Measurements from ENCODE around the gene DACT3. TPM values are rescaled to one million over a fixed set of nuclear protein-coding genes. Genes with fewer than 3 reads are reported as not detected.

The DACT3 gene
- total RNA-seq, 1 experiment from 2014 or later, result 0.55 TPM

Other genes with a start within 250 kb of the DACT3 start
- 39.6 and 44.3 TPM in 2 replicates for gene CCDC8, start 247.6 kb downstream of the DACT3 start, total RNA-seq (2014; rRNA removed; shearing (Covaris generic))
- 0.14 and 0.15 TPM in 2 replicates for gene PNMA8C, start 232.2 kb downstream of the DACT3 start, total RNA-seq (2014; rRNA removed; shearing (Covaris generic))
- gene PNMA8A, start 189.6 kb downstream of the DACT3 start, total RNA-seq (2014; rRNA removed; shearing (Covaris generic)), result 17.4 and 23.9 TPM in 2 replicates
- gene PNMA8B, start 165.3 kb downstream of the DACT3 start, total RNA-seq (2014; rRNA removed; shearing (Covaris generic)), result 2.8 and 3.3 TPM in 2 replicates
- 162 and 202 TPM in 2 replicates for gene CALM3, start 59.9 kb downstream of the DACT3 start, total RNA-seq (2014; rRNA removed; shearing (Covaris generic))
- gene PTGIR, start 36.1 kb downstream of the DACT3 start, total RNA-seq (2014; rRNA removed; shearing (Covaris generic)), result 0.14 and 0.18 TPM in 2 replicates
- not detected in 2 replicates for gene GNG8, start 25.0 kb downstream of the DACT3 start, total RNA-seq (2014; rRNA removed; shearing (Covaris generic))
- 29.4 and 29.5 TPM in 2 replicates for gene PRKD2, start 55.9 kb upstream of the DACT3 start, total RNA-seq (2014; rRNA removed; shearing (Covaris generic))
- gene FKRP, start 84.9 kb upstream of the DACT3 start, total RNA-seq (2014; rRNA removed; shearing (Covaris generic)), result 15.8 and 22.4 TPM in 2 replicates
- 169 and 188 TPM in 2 replicates for gene STRN4, start 85.3 kb upstream of the DACT3 start, total RNA-seq (2014; rRNA removed; shearing (Covaris generic))
- 156 and 203 TPM in 2 replicates for gene SLC1A5, start 127.4 kb upstream of the DACT3 start, total RNA-seq (2014; rRNA removed; shearing (Covaris generic))
- gene AP2S1, start 189.7 kb upstream of the DACT3 start, total RNA-seq (2014; rRNA removed; shearing (Covaris generic)), result 266 and 318 TPM in 2 replicates
- gene ARHGAP35, start 199.8 kb upstream of the DACT3 start, total RNA-seq (2014; rRNA removed; shearing (Covaris generic)), result 23.3 and 26.9 TPM in 2 replicates